Liver (tissue), 9 donors: ENCODE measurements around the gene ZNF532. TPM values are rescaled to one million over a fixed set of nuclear protein-coding genes. Genes with fewer than 3 reads are reported as not detected.

Source experiments
- DNase-seq: peaks from one replicate; pipeline ENCODE4 v3.0.0-alpha.2; 2017; ENCODE audit warnings: low spot score
- H3K27ac ChIP-seq, 2 donors: one replicate each; pipeline ENCODE4 v1.7.0; 2013; ENCODE audit warnings: inconsistent platforms in 2 of 2, low read length in 2 of 2, control low read depth in 1 of 2, low read depth in 1 of 2, mild to moderate bottlenecking in 1 of 2
- H3K27me3 ChIP-seq, 4 donors: one replicate each; pipeline versions ENCODE4 v1.6.1 to v1.7.0; 2013; ENCODE audit warnings: low read length in 3 of 4, inconsistent platforms in 1 of 4, mild to moderate bottlenecking in 1 of 4, moderate library complexity in 1 of 4; ENCODE audit not compliant: control insufficient read depth in 4 of 4, insufficient read depth in 4 of 4
- H3K36me3 ChIP-seq, 4 donors: one replicate each; pipeline versions ENCODE4 v1.6.1 to v1.7.0; 2013; ENCODE audit warnings: low read length in 3 of 4, mild to moderate bottlenecking in 3 of 4, low read depth in 1 of 4, moderate library complexity in 1 of 4; ENCODE audit not compliant: control insufficient read depth in 4 of 4, insufficient read depth in 3 of 4
- H3K4me1 ChIP-seq, 4 donors: one replicate each; pipeline versions ENCODE4 v1.6.1 to v1.7.0; 2013; ENCODE audit warnings: low read length in 3 of 4, mild to moderate bottlenecking in 3 of 4, moderate library complexity in 1 of 4; ENCODE audit not compliant: control insufficient read depth in 4 of 4, insufficient read depth in 4 of 4
- H3K4me3 ChIP-seq, 3 donors: one replicate each; pipeline versions ENCODE4 v1.6.1 to v1.7.0; 2013; ENCODE audit warnings: low read length in 3 of 3, control low read depth in 1 of 3, low read depth in 1 of 3, mild to moderate bottlenecking in 1 of 3
- H3K9ac ChIP-seq, 2 donors: one replicate each; pipeline ENCODE4 v1.7.0; 2013; ENCODE audit warnings: low read length in 2 of 2, mild to moderate bottlenecking in 2 of 2, moderate library complexity in 2 of 2, control low read depth in 1 of 2, low read depth in 1 of 2
- H3K9me3 ChIP-seq, 4 donors: one replicate each; pipeline versions ENCODE4 v1.6.1 to v1.7.0; 2013; ENCODE audit warnings: low read length in 3 of 4; ENCODE audit not compliant: control insufficient read depth in 4 of 4
- ATF3 ChIP-seq: IDR thresholded peaks from 2 replicates; pipeline ENCODE4 v1.6.1; 2016; ENCODE audit warnings: antibody characterized with exemption
- CTCF ChIP-seq: fragments of 150-350 bp; IDR thresholded peaks from 2 replicates; pipeline ENCODE4 v1.5.1; 2017; ENCODE audit warnings: improper control_type of control experiment, low read depth, low read length; ENCODE audit not compliant: missing input control
- EGR1 ChIP-seq, 2 donors: IDR thresholded peaks; 2 replicates each; pipeline ENCODE4 v1.6.1; 2016 to 2018; ENCODE audit warnings: antibody characterized with exemption in 2 of 2, low read depth in 2 of 2
- FOXA1 ChIP-seq: IDR thresholded peaks from 2 replicates; pipeline ENCODE4 v1.6.1; 2016; ENCODE audit warnings: antibody characterized with exemption
- FOXA2 ChIP-seq: IDR thresholded peaks from 2 replicates; pipeline ENCODE4 v1.6.1; 2016; ENCODE audit warnings: antibody characterized with exemption
- GABPA ChIP-seq, 2 donors: IDR thresholded peaks in 1 of 2; conservative IDR thresholded peaks in 1 of 2; 2 replicates each; pipeline ENCODE4 v1.6.1; 2016; ENCODE audit warnings: antibody characterized with exemption in 2 of 2, mild to moderate bottlenecking in 1 of 2, moderate library complexity in 1 of 2
- HNF4A ChIP-seq, 2 donors: conservative IDR thresholded peaks; 2 replicates each; pipeline ENCODE4 v1.6.1; 2016; ENCODE audit warnings: antibody characterized with exemption in 2 of 2, mild to moderate bottlenecking in 2 of 2
- HNF4G ChIP-seq: IDR thresholded peaks from 2 replicates; pipeline ENCODE4 v1.6.1; 2016; ENCODE audit warnings: antibody characterized with exemption
- JUND ChIP-seq, 2 donors: IDR thresholded peaks; 2 replicates each; pipeline ENCODE4 v1.6.1; 2016; ENCODE audit warnings: antibody characterized with exemption in 2 of 2
- MAX ChIP-seq: IDR thresholded peaks from 2 replicates; pipeline ENCODE4 v1.6.1; 2016; ENCODE audit warnings: antibody characterized with exemption
- NR2F2 ChIP-seq: IDR thresholded peaks from 2 replicates; pipeline ENCODE4 v1.6.1; 2016; ENCODE audit warnings: antibody characterized with exemption
- RAD21 ChIP-seq, 2 donors: IDR thresholded peaks; 2 replicates each; pipeline ENCODE4 v1.6.1; 2016; ENCODE audit warnings: antibody characterized with exemption in 2 of 2, mild to moderate bottlenecking in 2 of 2
- REST ChIP-seq: IDR thresholded peaks from 2 replicates; pipeline ENCODE4 v1.6.1; 2016; ENCODE audit warnings: antibody characterized with exemption, mild to moderate bottlenecking
- RXRA ChIP-seq, 2 donors: IDR thresholded peaks; 2 replicates each; pipeline ENCODE4 v1.6.1; 2017 to 2018; ENCODE audit warnings: antibody characterized with exemption in 2 of 2, mild to moderate bottlenecking in 1 of 2
- SP1 ChIP-seq: IDR thresholded peaks from 2 replicates; pipeline ENCODE4 v1.6.1; 2018; ENCODE audit warnings: antibody characterized with exemption, mild to moderate bottlenecking
- TAF1 ChIP-seq: conservative IDR thresholded peaks from 2 replicates; pipeline ENCODE4 v1.6.1; 2016; ENCODE audit warnings: antibody characterized with exemption, mild to moderate bottlenecking
- YY1 ChIP-seq: IDR thresholded peaks from 2 replicates; pipeline ENCODE4 v1.6.1; 2016; ENCODE audit warnings: antibody characterized with exemption, mild to moderate bottlenecking
- ZBTB33 ChIP-seq: IDR thresholded peaks from 2 replicates; pipeline ENCODE4 v1.6.1; 2016; ENCODE audit warnings: antibody characterized with exemption
- WGBS: extraction: QIAGEN DNeasy Blood & Tissue Kit; methylation state at CpG from one replicate; pipeline ENCODE4 v1.1.7; 2013; 5-methylcytosine and 5-hydroxymethylcytosine counted together
- polyA plus RNA-seq, 2 donors: library from polyadenylated mRNA; stranded (reverse) in 1 of 2; unstranded in 1 of 2; fragments of 200-250 nt in 1 of 2; fragments of >200 nt in 1 of 2; fragmentation: Nextera tagmentation in 1 of 2; extraction: Ambion mirVana in 1 of 2; gene quantifications; one replicate each; pipeline versions ENCODE4 v1.2.1 to v1.2.3, GENCODE V29; 2013 to 2015
- total RNA-seq, 2 donors: library from RNA; depleted of rRNA; stranded (reverse); fragments of >200 nt; gene quantifications; one replicate each; pipeline ENCODE4 v1.2.3, GENCODE V29; 2014
- donor health status: healthy.
- donor health status: healthy.
- donor health status: healthy.
- donor health status: healthy.
- donor health status: healthy.

The ZNF532 gene
- total and polyA plus RNA-seq, 4 donors = 0.68 to 5.6 (median 2.5) TPM

GRCh38 chr18:58858591-58859468 is 5.8 kb upstream of the ZNF532 start:
- DNase-seq = no peak
- H3K36me3 ChIP-seq = no peaks in the 10 kb centered on the region
- no peaks in the 10 kb centered on the region for H3K27me3 ChIP-seq
- H3K4me1 ChIP-seq = peaks cover 0 to 5% (median 3%) of the 10 kb centered on the region in 4 donors
- no peak overlapping the region for H3K27ac ChIP-seq
- H3K9ac ChIP-seq = no peak overlapping the region
- H3K9me3 ChIP-seq = no peaks in the 10 kb centered on the region
- 86% methylated on average over 11 of the region's 11 CpGs for WGBS
- no peak for TF ChIP-seq FOXA2
- TF ChIP-seq YY1 = no peak
- TF ChIP-seq MAX = no peak
- no peak for TF ChIP-seq TAF1
- no peak for TF ChIP-seq REST
- TF ChIP-seq CTCF = no peak
- no peak for TF ChIP-seq GABPA (IDR thresholded peaks at IDR 0.05 in 1 of 2, conservative IDR thresholded peaks at IDR 0.05 in 1 of 2)
- no peak for TF ChIP-seq ATF3
- no peak for TF ChIP-seq SP1
- no peak for TF ChIP-seq HNF4G
- TF ChIP-seq ZBTB33 = no peak
- no peak for TF ChIP-seq RXRA (IDR thresholded peaks at IDR 0.05)
- TF ChIP-seq EGR1 (IDR thresholded peaks at IDR 0.05; ENCODE audit: low read depth in 2 of 2) = no peak
- TF ChIP-seq RAD21 (IDR thresholded peaks at IDR 0.05) = no peak
- TF ChIP-seq HNF4A (conservative IDR thresholded peaks at IDR 0.05) = no peak
- no peak for TF ChIP-seq FOXA1
- TF ChIP-seq JUND (IDR thresholded peaks at IDR 0.05) = no peak
- TF ChIP-seq NR2F2 = no peak
- no peak overlapping the region for H3K4me3 ChIP-seq
